Thyroid gland (tissue), 4 donors: ENCODE data around the gene ATMIN.

Experiments
- POLR2A ChIP-seq, 2 donors: fragments of 450-650 bp; IDR thresholded peaks; one replicate each; pipeline ENCODE4 v1.6.1; 2017; ENCODE audit warnings: antibody characterized with exemption in 2 of 2, mild to moderate bottlenecking in 2 of 2, moderate library complexity in 1 of 2
- TF ChIP-seq, protein P1 (sequence below), 6 experiments: fragments of 200-600 bp in 3 of 6; fragments of 450-650 bp in 3 of 6; sonication (generic) in 3 of 6; IDR thresholded peaks; one replicate each; pipeline ENCODE4 v1.5.1; 2016 to 2019; ENCODE audit warnings: antibody characterized with exemption in 6 of 6, mild to moderate bottlenecking in 2 of 6, inconsistent platforms in 1 of 6, moderate library complexity in 1 of 6

DNA sequence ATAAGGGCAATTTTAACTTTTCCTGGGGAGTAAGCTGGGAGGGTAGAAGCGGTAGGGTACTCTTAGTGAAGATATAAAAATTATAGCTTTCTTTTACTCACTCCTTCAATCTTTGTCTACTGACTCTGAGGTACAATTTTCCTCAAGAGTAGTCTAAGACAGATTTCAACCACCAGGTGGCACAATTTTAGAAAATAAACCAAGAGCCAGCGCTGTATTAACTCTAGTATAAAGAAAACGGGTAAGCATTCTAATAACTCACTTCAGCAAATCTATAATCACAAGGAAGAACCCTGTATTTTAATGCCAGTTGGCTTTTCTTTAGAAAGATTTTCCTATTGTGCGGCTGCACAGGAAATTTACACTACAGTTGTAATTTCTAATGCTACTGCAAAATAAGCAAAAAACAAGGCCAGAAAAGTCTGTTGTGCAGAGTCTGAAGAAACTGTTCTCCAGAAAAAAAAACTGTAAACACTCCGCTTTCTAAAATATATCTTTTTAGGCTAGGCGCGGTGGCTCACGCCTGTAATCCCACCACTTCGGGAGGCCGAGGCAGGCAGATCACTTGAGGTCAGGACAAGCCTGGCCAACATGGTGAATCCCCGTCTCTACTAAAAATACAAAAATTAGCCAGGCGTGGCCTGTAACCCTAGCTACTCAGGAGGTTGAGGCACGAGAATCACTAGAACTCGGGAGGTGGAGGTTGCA, 30.8 kb upstream of the ATMIN start:
- TF ChIP-seq, protein P1, sequence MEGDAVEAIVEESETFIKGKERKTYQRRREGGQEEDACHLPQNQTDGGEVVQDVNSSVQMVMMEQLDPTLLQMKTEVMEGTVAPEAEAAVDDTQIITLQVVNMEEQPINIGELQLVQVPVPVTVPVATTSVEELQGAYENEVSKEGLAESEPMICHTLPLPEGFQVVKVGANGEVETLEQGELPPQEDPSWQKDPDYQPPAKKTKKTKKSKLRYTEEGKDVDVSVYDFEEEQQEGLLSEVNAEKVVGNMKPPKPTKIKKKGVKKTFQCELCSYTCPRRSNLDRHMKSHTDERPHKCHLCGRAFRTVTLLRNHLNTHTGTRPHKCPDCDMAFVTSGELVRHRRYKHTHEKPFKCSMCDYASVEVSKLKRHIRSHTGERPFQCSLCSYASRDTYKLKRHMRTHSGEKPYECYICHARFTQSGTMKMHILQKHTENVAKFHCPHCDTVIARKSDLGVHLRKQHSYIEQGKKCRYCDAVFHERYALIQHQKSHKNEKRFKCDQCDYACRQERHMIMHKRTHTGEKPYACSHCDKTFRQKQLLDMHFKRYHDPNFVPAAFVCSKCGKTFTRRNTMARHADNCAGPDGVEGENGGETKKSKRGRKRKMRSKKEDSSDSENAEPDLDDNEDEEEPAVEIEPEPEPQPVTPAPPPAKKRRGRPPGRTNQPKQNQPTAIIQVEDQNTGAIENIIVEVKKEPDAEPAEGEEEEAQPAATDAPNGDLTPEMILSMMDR (IDR thresholded peaks at IDR 0.05), result peak in 5 of 6 experiments; percentile 10 to 71 (median 62)
- TF ChIP-seq POLR2A (IDR thresholded peaks at IDR 0.05), result no peak
